HEK293 (cell line): ENCODE results near the gene FSHR.

Experiments
- AEBP2 ChIP-seq: fragments of 450-650 bp; formaldehyde crosslinking; IDR thresholded peaks from 2 replicates; pipeline ENCODE4 v1.5.1; 2016; ENCODE audit warnings: missing biosample characterization, missing genetic modification characterization, borderline replicate concordance
- CTCF ChIP-seq: fragments of 450-650 bp; formaldehyde crosslinking; IDR thresholded peaks from 2 replicates; pipeline ENCODE4 v1.5.1; 2016; ENCODE audit warnings: missing biosample characterization, missing genetic modification characterization
- HOXD13 ChIP-seq: sonication (generic); formaldehyde crosslinking; IDR thresholded peaks from 2 replicates; pipeline ENCODE4 v1.8.0; 2022; ENCODE audit warnings: missing genetic modification reagents, borderline replicate concordance
- MEIS1 ChIP-seq: sonication (generic); formaldehyde crosslinking; IDR thresholded peaks from 2 replicates; pipeline ENCODE4 v1.8.1; 2022; ENCODE audit warnings: missing genetic modification reagents, mild to moderate bottlenecking, borderline replicate concordance
- REST ChIP-seq: fragments of 450-650 bp; formaldehyde crosslinking; IDR thresholded peaks from 2 replicates; pipeline ENCODE4 v1.5.1; 2016; ENCODE audit warnings: missing biosample characterization, missing genetic modification characterization
- SALL2 ChIP-seq: fragments of 450-650 bp; formaldehyde crosslinking; IDR thresholded peaks from 2 replicates; pipeline ENCODE4 v1.5.0; 2017; ENCODE audit warnings: missing biosample characterization, mild to moderate bottlenecking, missing genetic modification characterization, borderline replicate concordance
- ZFP41 ChIP-seq: fragments of 450-650 bp; formaldehyde crosslinking; IDR thresholded peaks from 2 replicates; pipeline ENCODE4 v1.5.1; 2016; ENCODE audit warnings: missing biosample characterization, missing genetic modification characterization, borderline replicate concordance
- ZNF341 ChIP-seq: fragments of 450-650 bp; formaldehyde crosslinking; IDR thresholded peaks from 2 replicates; pipeline ENCODE4; 2016; ENCODE audit warnings: low read depth, missing biosample characterization, missing genetic modification characterization
- ZNF350 ChIP-seq: fragments of 450-650 bp; formaldehyde crosslinking; IDR thresholded peaks from 2 replicates; pipeline ENCODE4 v1.5.0; 2017; ENCODE audit warnings: missing biosample characterization, mild to moderate bottlenecking, missing genetic modification characterization
- ZNF366 ChIP-seq: fragments of 450-650 bp; formaldehyde crosslinking; conservative IDR thresholded peaks from 2 replicates; pipeline ENCODE4 v1.5.1; 2016; ENCODE audit warnings: missing biosample characterization, missing genetic modification characterization
- ZNF561 ChIP-seq: fragments of 450-650 bp; IDR thresholded peaks from 2 replicates; pipeline ENCODE4 v1.5.1; 2018; ENCODE audit warnings: missing biosample characterization, missing genetic modification characterization, borderline replicate concordance
- ZNF629 ChIP-seq: fragments of 450-650 bp; formaldehyde crosslinking; IDR thresholded peaks from 2 replicates; pipeline ENCODE4 v1.5.1; 2017; ENCODE audit warnings: missing biosample characterization, missing genetic modification characterization

- TF ChIP-seq HOXD13 (no peak), REST (tag by site-specific recombination) (no peak), ZNF561 (tag by site-specific recombination) (no peak), SALL2 (tag by site-specific recombination) (no peak), ZFP41 (tag by site-specific recombination) (no peak), CTCF (tag by site-specific recombination) (no peak), ZNF350 (tag by site-specific recombination) (no peak), ZNF341 (tag by site-specific recombination) (no peak), MEIS1 (CRISPR knock-in tag) (no peak), ZNF366 (tag by site-specific recombination) (no peak), ZNF629 (tag by site-specific recombination) (no peak), AEBP2 (tag by site-specific recombination) (no peak)
Observed at GRCh38 chr2:49152824-49153223, 1.5 kb downstream of the FSHR start.
